ENCODE results near the gene VASN. TPM values are rescaled to one million over a fixed set of nuclear protein-coding genes. Genes with fewer than 3 reads are reported as not detected.

The VASN gene
- not detected for total RNA-seq

GRCh38 chr16:4371357-4372000, at the start of gene VASN:
Gene VASN, plus strand, starts transcription at chr16:4371848. Its CDS starts 9,030 bp downstream, at chr16:4380878.
- no peaks in the 10 kb centered on the region for H3K9me3 Mint-ChIP-seq
- H3K36me3 Mint-ChIP-seq (ENCODE audit: low read depth), result peaks cover 6% of the 10 kb centered on the region
- no peak within 1 kb of the TSS for H3K27ac Mint-ChIP-seq
- peak within 1 kb of the TSS; percentile 53 for H3K4me3 Mint-ChIP-seq
- H3K4me1 Mint-ChIP-seq, result peaks cover 7% of the 10 kb centered on the region
- CTCF ChIA-PET, result interaction anchor here (0.6 to 1.2 kb wide), 2 partner anchors 12 to 224 kb away, joined by 3 to 4 read pairs; no protein-coding TSS in a partner anchor
- no peaks in the 10 kb centered on the region for H3K27me3 Mint-ChIP-seq
- POLR2A ChIA-PET, result no interaction called here
- peak; percentile 52 for DNase-seq

- H3K36me3 Mint-ChIP-seq (ENCODE audit: low read depth), result no peaks in the 10 kb centered on the region
- ChIA-PET CTCF (interaction anchor here (1.5 to 2.0 kb wide), 2 partner anchors 34 to 69 kb away, joined by 4 to 5 read pairs; no protein-coding TSS in a partner anchor), POLR2A (no interaction called here)
- H3K4me1 Mint-ChIP-seq, result peaks cover 12% of the 10 kb centered on the region
- H3K9me3 Mint-ChIP-seq, result no peaks in the 10 kb centered on the region
- H3K4me3 Mint-ChIP-seq, result no peak overlapping the region
- no peak overlapping the region for H3K27ac Mint-ChIP-seq
- no peak for DNase-seq
- H3K27me3 Mint-ChIP-seq, result peaks cover 2% of the 10 kb centered on the region
Observed at GRCh38 chr16:4322121-4323052, 49.3 kb upstream of the VASN start.

GRCh38 chr16:4323071-4323844, 48.4 kb upstream of the VASN start:
- Mint-ChIP-seq H3K4me1 (peaks cover 15% of the 10 kb centered on the region), H3K27me3 (peaks cover 2% of the 10 kb centered on the region), H3K36me3 (ENCODE audit: low read depth) (no peaks in the 10 kb centered on the region), H3K9me3 (no peaks in the 10 kb centered on the region), H3K27ac (no peak overlapping the region), H3K4me3 (no peak overlapping the region)
- ChIA-PET POLR2A (no interaction called here), CTCF (interaction anchor here (1.5 to 2.0 kb wide), 2 partner anchors 35 to 70 kb away, joined by 4 to 5 read pairs; no protein-coding TSS in a partner anchor)
- DNase-seq, result no peak

GRCh38 chr16:4323845-4324488, 47.7 kb upstream of the VASN start:
- no peak for DNase-seq
- no peaks in the 10 kb centered on the region for H3K9me3 Mint-ChIP-seq
- ChIA-PET POLR2A (no interaction called here), CTCF (interaction anchor here (0.5 to 1.5 kb wide), 3 partner anchors 14 to 408 kb away, joined by 3 to 5 read pairs (median 4); no protein-coding TSS in a partner anchor)
- no peak overlapping the region for H3K4me3 Mint-ChIP-seq
- peaks cover 2% of the 10 kb centered on the region for H3K27me3 Mint-ChIP-seq
- no peaks in the 10 kb centered on the region for H3K36me3 Mint-ChIP-seq (ENCODE audit: low read depth)
- H3K27ac Mint-ChIP-seq, result no peak overlapping the region
- peaks cover 15% of the 10 kb centered on the region for H3K4me1 Mint-ChIP-seq

GRCh38 chr16:4324492-4325252, 47.0 kb upstream of the VASN start:
- H3K27me3 Mint-ChIP-seq, result peaks cover 2% of the 10 kb centered on the region
- CTCF ChIA-PET, result interaction anchor here (0.5 to 1.3 kb wide), 2 partner anchors 14 to 408 kb away, joined by 3 to 4 read pairs; no protein-coding TSS in a partner anchor
- H3K9me3 Mint-ChIP-seq, result no peaks in the 10 kb centered on the region
- no peak for DNase-seq
- POLR2A ChIA-PET, result no interaction called here
- peaks cover 10% of the 10 kb centered on the region for H3K4me1 Mint-ChIP-seq
- H3K4me3 Mint-ChIP-seq, result no peak overlapping the region
- H3K27ac Mint-ChIP-seq, result no peak overlapping the region
- no peaks in the 10 kb centered on the region for H3K36me3 Mint-ChIP-seq (ENCODE audit: low read depth)

- Mint-ChIP-seq H3K4me3 (no peak overlapping the region), H3K9me3 (no peaks in the 10 kb centered on the region), H3K27ac (no peak overlapping the region), H3K27me3 (peaks cover 2% of the 10 kb centered on the region), H3K4me1 (peaks cover 8% of the 10 kb centered on the region), H3K36me3 (ENCODE audit: low read depth) (no peaks in the 10 kb centered on the region)
- CTCF ChIA-PET, result interaction anchor here (1.3 kb wide), 1 partner anchor 15 kb away, joined by 3 read pairs; no protein-coding TSS in a partner anchor
- DNase-seq, result no peak
- POLR2A ChIA-PET, result no interaction called here
Observed at GRCh38 chr16:4325253-4325758, 46.3 kb upstream of the VASN start.

- POLR2A ChIA-PET, result no interaction called here
- CTCF ChIA-PET, result interaction anchor here (1.1 to 1.7 kb wide), 4 partner anchors 10 to 19 kb away, joined by 3 to 6 read pairs (median 4); partner anchors contain the start of gene GLIS2
- H3K4me3 Mint-ChIP-seq, result no peak overlapping the region
- peaks cover 8% of the 10 kb centered on the region for H3K4me1 Mint-ChIP-seq
- H3K9me3 Mint-ChIP-seq, result no peaks in the 10 kb centered on the region
- H3K27ac Mint-ChIP-seq, result no peak overlapping the region
- H3K27me3 Mint-ChIP-seq, result peaks cover 2% of the 10 kb centered on the region
- no peaks in the 10 kb centered on the region for H3K36me3 Mint-ChIP-seq (ENCODE audit: low read depth)
- DNase-seq, result no peak
Observed at GRCh38 chr16:4327386-4328045, 44.1 kb upstream of the VASN start.

- Mint-ChIP-seq H3K4me1 (peaks cover 8% of the 10 kb centered on the region), H3K9me3 (no peaks in the 10 kb centered on the region), H3K4me3 (no peak overlapping the region), H3K27ac (no peak overlapping the region), H3K36me3 (ENCODE audit: low read depth) (no peaks in the 10 kb centered on the region), H3K27me3 (peaks cover 2% of the 10 kb centered on the region)
- peak; percentile 55 for DNase-seq
- ChIA-PET POLR2A (no interaction called here), CTCF (interaction anchor here (0.6 to 1.7 kb wide), 4 partner anchors 10 to 19 kb away, joined by 3 to 6 read pairs (median 4); partner anchors contain the start of gene GLIS2)
Observed at GRCh38 chr16:4328046-4328781, 43.4 kb upstream of the VASN start.

GRCh38 chr16:4328782-4329775, 42.6 kb upstream of the VASN start:
- Mint-ChIP-seq H3K27ac (no peak overlapping the region), H3K27me3 (peaks cover 2% of the 10 kb centered on the region), H3K36me3 (ENCODE audit: low read depth) (no peaks in the 10 kb centered on the region), H3K4me3 (no peak overlapping the region), H3K4me1 (peaks cover 8% of the 10 kb centered on the region), H3K9me3 (no peaks in the 10 kb centered on the region)
- no peak for DNase-seq
- CTCF ChIA-PET, result interaction anchor here (0.6 to 2.0 kb wide), 7 partner anchors 9 to 88 kb away, joined by 3 to 7 read pairs (median 4); partner anchors contain the start of genes CORO7 and GLIS2
- POLR2A ChIA-PET, result no interaction called here
